Activated CD4-positive, alpha-beta memory T cell treated with anti-CD3 and anti-CD28 coated beads for 36 hours (primary cell): ENCODE data around the gene ANO4. TPM values are rescaled to one million over a fixed set of nuclear protein-coding genes. Genes with fewer than 3 reads are reported as not detected.
"Not testable (repeated sequence)": the region's sequence is repeated elsewhere in the genome, so short reads cannot be mapped to it uniquely, and the experiment has no call there.

ENCODE experiments used
- CTCF ChIA-PET: fragments of 350-600 bp; sonication (Branson Sonifier 250); formaldehyde crosslinking; loops from one replicate; lab custom pipeline; 2021; ENCODE audit warnings: antibody characterized with exemption, inconsistent platforms; lab: Charles Lee
- POLR2A ChIA-PET: fragments of 350-600 bp; sonication (Branson Sonifier 250); formaldehyde crosslinking; loops from one replicate; lab custom pipeline; 2021; ENCODE audit warnings: antibody characterized with exemption; lab: Charles Lee
- DNase-seq: peaks from one replicate; pipeline ENCODE4 v3.0.0-alpha.2; 2020
- H3K27ac Mint-ChIP-seq: one replicate; pipeline ENCODE4 v1.8.0; 2021; ENCODE audit warnings: mixed read lengths
- H3K27me3 Mint-ChIP-seq: one replicate; pipeline ENCODE4 v1.8.0; 2021; ENCODE audit warnings: mixed read lengths
- H3K36me3 Mint-ChIP-seq: one replicate; pipeline ENCODE4 v1.8.0; 2021; ENCODE audit warnings: mixed read lengths
- H3K4me1 Mint-ChIP-seq: one replicate; pipeline ENCODE4 v1.8.0; 2021; ENCODE audit warnings: low read depth, mixed read lengths
- H3K4me3 Mint-ChIP-seq: one replicate; pipeline ENCODE4 v1.8.0; 2021; ENCODE audit warnings: mild to moderate bottlenecking, mixed read lengths
- H3K9me3 Mint-ChIP-seq: one replicate; pipeline ENCODE4 v1.8.0; 2021; ENCODE audit warnings: mixed read lengths
- intact Hi-C: fragments of 100-400 bp; cut with micrococcal nuclease; formaldehyde crosslinking; loops from one replicate; pipeline ENCODE4 v1.15.1; 2023
- total RNA-seq, 2 experiments: library from RNA; stranded (reverse); gene quantifications; one replicate each; pipeline ENCODE4 v1.2.3, GENCODE V29; 2021

Gene ANO4
- total RNA-seq, 2 experiments from 2014 or later, result not detected

DNA sequence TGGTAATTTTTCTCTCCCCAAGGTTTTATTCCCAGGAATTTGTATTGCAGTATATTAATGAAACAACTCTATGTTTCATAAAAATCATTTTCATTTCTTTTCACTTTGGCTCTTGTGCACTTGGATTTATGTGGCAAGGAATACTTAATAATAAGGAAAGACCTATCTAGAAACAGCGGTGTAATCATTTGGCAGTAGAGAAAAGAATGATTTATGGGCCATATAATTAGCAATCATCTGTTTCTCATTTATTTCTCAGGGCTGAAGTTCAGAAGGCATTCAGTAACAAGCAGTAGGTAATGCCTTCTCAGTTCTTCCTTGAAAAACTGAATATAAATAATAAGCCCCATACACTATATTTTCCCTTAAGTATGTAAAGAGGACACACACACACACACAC lies 172.6 kb downstream of the ANO4 start:
- no peaks in the 10 kb centered on the region for H3K36me3 Mint-ChIP-seq
- no peaks in the 10 kb centered on the region for H3K9me3 Mint-ChIP-seq
- intact Hi-C loops, result no loop called here
- DNase-seq, result no peak
- POLR2A ChIA-PET, result no interaction called here
- no peak overlapping the region for H3K27ac Mint-ChIP-seq
- H3K4me3 Mint-ChIP-seq, result no peak overlapping the region
- no peaks in the 10 kb centered on the region for H3K4me1 Mint-ChIP-seq
- no peaks in the 10 kb centered on the region for H3K27me3 Mint-ChIP-seq
- CTCF ChIA-PET, result no interaction called here

DNA sequence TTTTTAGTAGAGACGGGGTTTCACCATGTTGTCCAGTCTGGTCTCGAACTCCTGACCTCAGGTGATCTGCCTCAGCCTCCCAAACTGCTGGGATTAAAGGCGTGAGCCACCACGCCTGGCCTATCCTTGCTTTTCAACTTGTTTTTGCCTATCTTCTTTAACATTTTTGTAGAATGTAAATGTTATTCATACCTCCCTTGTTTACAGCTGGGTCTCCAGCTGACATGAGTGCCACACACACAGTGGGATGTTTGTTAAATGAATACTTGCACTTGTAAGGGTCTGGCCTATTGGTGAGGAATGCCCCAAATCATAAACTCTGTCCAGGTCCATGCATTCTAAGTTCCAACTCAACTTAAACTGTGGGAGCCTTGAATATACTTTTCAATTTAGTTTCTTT lies 176.3 kb downstream of the ANO4 start:
- Mint-ChIP-seq H3K4me3 (no peak overlapping the region), H3K4me1 (no peaks in the 10 kb centered on the region), H3K36me3 (no peaks in the 10 kb centered on the region), H3K9me3 (no peaks in the 10 kb centered on the region), H3K27ac (no peak overlapping the region), H3K27me3 (no peaks in the 10 kb centered on the region)
- DNase-seq, result no peak
- POLR2A ChIA-PET, result no interaction called here
- CTCF ChIA-PET, result no interaction called here
- intact Hi-C loops, result no loop called here

DNA sequence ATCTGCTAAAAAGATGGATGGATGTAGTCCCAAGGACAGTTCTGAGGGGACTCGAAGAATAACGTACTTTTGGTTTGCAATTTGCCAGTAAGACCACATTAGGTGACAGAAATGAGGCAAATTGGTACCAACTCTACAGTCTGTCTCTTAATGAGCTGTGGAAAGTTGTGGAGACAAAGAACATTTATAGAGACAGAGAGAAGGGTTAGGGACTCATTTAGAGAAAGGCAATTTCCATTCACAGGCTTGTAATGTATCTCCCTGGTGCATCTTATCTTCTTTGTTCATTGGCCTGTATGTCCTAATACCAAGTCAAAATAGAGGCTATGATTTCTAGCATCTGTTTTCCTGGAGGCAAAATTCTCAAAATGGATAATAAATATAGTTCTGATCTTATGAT lies 177.5 kb downstream of the ANO4 start:
- intact Hi-C loops, result no loop called here
- POLR2A ChIA-PET, result no interaction called here
- Mint-ChIP-seq H3K4me3 (no peak overlapping the region), H3K27ac (no peak overlapping the region), H3K27me3 (no peaks in the 10 kb centered on the region), H3K36me3 (no peaks in the 10 kb centered on the region), H3K9me3 (no peaks in the 10 kb centered on the region), H3K4me1 (no peaks in the 10 kb centered on the region)
- CTCF ChIA-PET, result no interaction called here
- no peak for DNase-seq

- no peak for DNase-seq
- intact Hi-C loops, result no loop called here
- ChIA-PET CTCF (no interaction called here), POLR2A (no interaction called here)
- H3K4me1 Mint-ChIP-seq, result no peaks in the 10 kb centered on the region
- H3K4me3 Mint-ChIP-seq, result no peak overlapping the region
- no peak overlapping the region for H3K27ac Mint-ChIP-seq
- no peaks in the 10 kb centered on the region for H3K9me3 Mint-ChIP-seq
- H3K36me3 Mint-ChIP-seq, result no peaks in the 10 kb centered on the region
- H3K27me3 Mint-ChIP-seq, result no peaks in the 10 kb centered on the region
Observed at GRCh38 chr12:100974341-100974740, 179.8 kb downstream of the ANO4 start.

DNA sequence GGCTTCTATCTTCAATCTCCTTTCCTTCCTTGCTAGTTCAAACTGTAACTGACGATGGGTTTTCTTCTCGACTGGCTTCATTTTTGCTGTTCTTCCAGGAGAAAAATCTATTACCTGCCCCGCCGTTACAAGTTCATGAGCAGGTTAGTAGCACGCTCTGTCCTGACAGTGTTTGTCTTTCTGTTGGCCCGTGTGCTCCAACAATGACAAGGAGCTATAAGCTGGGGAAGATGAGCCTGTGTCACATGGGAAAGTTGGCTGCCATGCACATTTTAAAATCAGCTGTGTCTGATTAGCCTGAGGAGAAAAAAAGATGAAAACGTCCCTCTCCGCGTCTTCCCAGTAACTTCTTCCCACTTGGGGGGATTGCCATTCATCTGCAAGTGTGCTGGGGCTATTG lies 180.2 kb downstream of the ANO4 start:
- Mint-ChIP-seq H3K36me3 (no peaks in the 10 kb centered on the region), H3K4me1 (no peaks in the 10 kb centered on the region), H3K27ac (no peak overlapping the region), H3K9me3 (no peaks in the 10 kb centered on the region), H3K4me3 (no peak overlapping the region), H3K27me3 (no peaks in the 10 kb centered on the region)
- DNase-seq, result no peak
- ChIA-PET CTCF (no interaction called here), POLR2A (no interaction called here)
- intact Hi-C loops, result no loop called here

GRCh38 chr12:100976735-100977134 lies 182.2 kb downstream of the ANO4 start:
- H3K36me3 Mint-ChIP-seq, result no peaks in the 10 kb centered on the region
- no peaks in the 10 kb centered on the region for H3K4me1 Mint-ChIP-seq
- no peaks in the 10 kb centered on the region for H3K9me3 Mint-ChIP-seq
- intact Hi-C loops, result no loop called here
- ChIA-PET POLR2A (no interaction called here), CTCF (no interaction called here)
- H3K4me3 Mint-ChIP-seq, result no peak overlapping the region
- no peaks in the 10 kb centered on the region for H3K27me3 Mint-ChIP-seq
- no peak overlapping the region for H3K27ac Mint-ChIP-seq
- DNase-seq, result no peak

- POLR2A ChIA-PET, result no interaction called here
- Mint-ChIP-seq H3K4me3 (no peak overlapping the region), H3K36me3 (no peaks in the 10 kb centered on the region), H3K9me3 (no peaks in the 10 kb centered on the region), H3K27ac (no peak overlapping the region), H3K4me1 (no peaks in the 10 kb centered on the region), H3K27me3 (no peaks in the 10 kb centered on the region)
- no peak for DNase-seq
- CTCF ChIA-PET, result interaction anchor here (0.7 kb wide), 1 partner anchor 277 kb away, joined by 3 read pairs; no protein-coding TSS in a partner anchor
- intact Hi-C loops, result no loop called here
Observed at GRCh38 chr12:100980856-100981255, 186.3 kb downstream of the ANO4 start.

DNA sequence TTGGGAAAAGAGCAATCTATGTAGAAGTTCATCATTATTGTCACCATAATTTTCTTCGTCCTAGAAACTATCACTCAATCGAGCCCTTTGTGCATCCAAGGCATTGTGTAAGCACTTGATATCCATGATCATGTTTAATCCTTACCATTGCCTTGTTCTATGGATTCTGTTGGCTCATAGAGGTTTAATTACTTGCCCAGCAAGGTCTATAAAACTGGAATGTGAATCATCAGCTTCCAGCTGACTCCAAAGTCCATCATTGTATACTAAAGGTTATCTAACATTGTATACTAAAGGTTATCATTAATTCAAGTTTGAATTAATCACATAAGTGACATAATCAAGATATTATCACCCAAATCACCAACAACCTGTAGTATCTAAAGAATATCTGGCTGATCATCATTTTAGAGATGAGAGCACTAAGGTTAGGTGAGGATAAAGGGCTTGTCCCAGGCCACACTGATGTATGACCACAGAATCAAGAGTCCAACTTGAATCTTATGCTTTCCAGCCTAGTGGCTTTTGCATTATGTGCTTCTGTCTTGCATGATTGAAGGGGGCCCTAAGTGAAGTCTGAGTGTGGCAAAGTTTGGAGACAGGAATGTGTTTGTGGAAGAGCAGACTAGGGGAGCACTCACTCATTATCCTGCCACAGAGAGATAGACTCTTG lies 188.1 kb downstream of the ANO4 start:
- Mint-ChIP-seq H3K27me3 (no peaks in the 10 kb centered on the region), H3K36me3 (no peaks in the 10 kb centered on the region), H3K4me3 (no peak overlapping the region), H3K27ac (no peak overlapping the region), H3K4me1 (no peaks in the 10 kb centered on the region), H3K9me3 (no peaks in the 10 kb centered on the region)
- POLR2A ChIA-PET, result no interaction called here
- DNase-seq, result no peak
- intact Hi-C loops, result no loop called here
- CTCF ChIA-PET, result no interaction called here

DNA sequence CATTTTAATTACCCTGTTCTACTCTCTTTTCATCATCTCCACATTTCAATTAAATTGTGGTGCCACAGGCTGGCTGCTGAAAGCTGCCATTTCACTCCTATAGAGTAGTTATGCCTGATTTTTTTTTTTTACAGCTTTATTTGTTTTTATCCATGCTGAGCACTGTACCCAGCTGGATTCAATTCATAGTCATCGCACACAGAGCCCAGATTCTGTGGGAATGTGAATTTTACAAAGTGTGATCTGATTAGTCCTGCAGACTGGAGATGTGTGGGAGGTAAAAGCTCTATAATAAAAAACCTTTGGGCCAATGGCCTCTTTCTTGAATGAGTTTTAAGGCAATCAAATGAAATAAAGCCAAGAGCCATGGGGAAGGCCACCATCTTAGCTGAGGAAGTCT lies 190.2 kb downstream of the ANO4 start:
- no peak overlapping the region for H3K4me3 Mint-ChIP-seq
- POLR2A ChIA-PET, result no interaction called here
- H3K27me3 Mint-ChIP-seq, result peaks cover 2% of the 10 kb centered on the region
- no peaks in the 10 kb centered on the region for H3K36me3 Mint-ChIP-seq
- intact Hi-C loops, result no loop called here
- no peaks in the 10 kb centered on the region for H3K4me1 Mint-ChIP-seq
- H3K27ac Mint-ChIP-seq, result no peak overlapping the region
- CTCF ChIA-PET, result no interaction called here
- no peaks in the 10 kb centered on the region for H3K9me3 Mint-ChIP-seq
- DNase-seq, result no peak

- intact Hi-C loops, result no loop called here
- no peak overlapping the region for H3K4me3 Mint-ChIP-seq
- H3K27me3 Mint-ChIP-seq, result peaks cover 2% of the 10 kb centered on the region
- H3K36me3 Mint-ChIP-seq, result no peaks in the 10 kb centered on the region
- ChIA-PET POLR2A (no interaction called here), CTCF (no interaction called here)
- H3K4me1 Mint-ChIP-seq, result no peaks in the 10 kb centered on the region
- no peak overlapping the region for H3K27ac Mint-ChIP-seq
- no peak for DNase-seq
- no peaks in the 10 kb centered on the region for H3K9me3 Mint-ChIP-seq
Observed at GRCh38 chr12:100986595-100987547, 192.3 kb downstream of the ANO4 start.

- no peaks in the 10 kb centered on the region for H3K4me1 Mint-ChIP-seq
Observed at GRCh38 chr12:100987552-100988521, 193.3 kb downstream of the ANO4 start.

DNA sequence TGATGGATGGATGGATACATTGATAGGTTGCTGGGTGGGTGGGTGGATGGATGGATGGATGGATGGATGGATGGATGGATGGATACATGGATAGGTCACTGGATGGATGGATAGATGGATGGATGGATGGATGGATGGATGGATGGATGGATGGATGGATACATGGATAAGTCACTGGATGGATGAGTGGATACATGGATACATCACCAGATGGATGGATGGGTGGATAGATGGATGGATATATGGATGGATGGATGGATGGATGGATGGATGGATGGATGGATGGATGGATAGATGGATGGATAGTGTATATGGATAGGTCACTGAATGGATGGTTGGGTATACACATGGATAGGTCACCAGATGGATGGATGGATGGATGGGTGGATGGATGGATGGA lies 194.9 kb downstream of the ANO4 start:
- DNase-seq, H3K36me3 Mint-ChIP-seq, CTCF ChIA-PET, H3K9me3 Mint-ChIP-seq, POLR2A ChIA-PET, intact Hi-C loops, H3K27me3 Mint-ChIP-seq, H3K4me3 Mint-ChIP-seq, H3K27ac Mint-ChIP-seq, H3K4me1 Mint-ChIP-seq: not testable (repeated sequence)

More at GRCh38 chr12:100987552-100988521, 193.3 kb downstream of the ANO4 start:
- ChIA-PET CTCF (no interaction called here), POLR2A (no interaction called here)
- Mint-ChIP-seq H3K27ac (no peak overlapping the region), H3K4me3 (no peak overlapping the region), H3K9me3 (no peaks in the 10 kb centered on the region), H3K27me3 (peaks cover 2% of the 10 kb centered on the region), H3K36me3 (no peaks in the 10 kb centered on the region)
- DNase-seq, result peak; percentile 18
- intact Hi-C loops, result no loop called here
